Osteoblast (primary cell): ENCODE data around the gene NPFFR2. TPM values are rescaled to one million over a fixed set of nuclear protein-coding genes. Genes with fewer than 3 reads are reported as not detected.

Source experiments
- DNase-seq: peaks from one replicate; pipeline ENCODE4 v3.0.0; 2011; ENCODE audit warnings: low spot score, mixed read lengths; ENCODE audit not compliant: insufficient read length; ENCODE audit errors: missing footprints
- H2AFZ ChIP-seq: 2 replicates; pipeline ENCODE4 v1.6.0; 2011; ENCODE audit warnings: mild to moderate bottlenecking, low read length
- H3K27ac ChIP-seq: 2 replicates; pipeline ENCODE4 v1.5.1; 2011; ENCODE audit warnings: mild to moderate bottlenecking, low read depth, low read length, moderate library complexity
- H3K27me3 ChIP-seq: 2 replicates; pipeline ENCODE4 v1.6.0; 2012; ENCODE audit warnings: mild to moderate bottlenecking, control low read depth, inconsistent platforms, low read length, moderate library complexity; ENCODE audit not compliant: insufficient read depth
- H3K36me3 ChIP-seq: 2 replicates; pipeline ENCODE4 v1.5.1; 2011; ENCODE audit warnings: mild to moderate bottlenecking, low read length, control low read depth, moderate library complexity; ENCODE audit not compliant: insufficient read depth
- H3K4me1 ChIP-seq: 2 replicates; pipeline ENCODE4 v1.5.1; 2011; ENCODE audit warnings: mild to moderate bottlenecking, low read length, control low read depth, moderate library complexity; ENCODE audit not compliant: insufficient read depth
- H3K4me2 ChIP-seq: 2 replicates; pipeline ENCODE4 v1.6.0; 2011; ENCODE audit warnings: mild to moderate bottlenecking, low read length; ENCODE audit not compliant: insufficient read depth
- H3K4me3 ChIP-seq: fragments of 200-600 bp; sonication (generic); 3 replicates; pipeline ENCODE4 v1.5.1; 2012; ENCODE audit warnings: mild to moderate bottlenecking, low read length, inconsistent platforms; ENCODE audit not compliant: insufficient read depth
- H3K79me2 ChIP-seq: 2 replicates; pipeline ENCODE4 v1.6.0; 2012; ENCODE audit warnings: mild to moderate bottlenecking, low read length, control low read depth, inconsistent platforms; ENCODE audit not compliant: insufficient read depth
- H3K9me3 ChIP-seq: 2 replicates; pipeline ENCODE4 v1.5.1; 2011; ENCODE audit warnings: low read depth, low read length, control low read depth
- H4K20me1 ChIP-seq: 2 replicates; pipeline ENCODE4 v1.6.0; 2012; ENCODE audit warnings: mild to moderate bottlenecking, low read length, control low read depth; ENCODE audit not compliant: insufficient read depth
- CTCF ChIP-seq: IDR thresholded peaks from 2 replicates; pipeline ENCODE4 v1.5.1; 2011; ENCODE audit warnings: mild to moderate bottlenecking, low read depth, low read length, moderate library complexity; ENCODE audit errors: extremely low read depth
- total RNA-seq: library from RNA; depleted of rRNA; stranded (reverse); fragments of >200 nt; gene quantifications from 2 replicates; pipeline ENCODE4 v1.2.3, GENCODE V29; 2012

The NPFFR2 gene
- total RNA-seq, 1 donor, result not detected

DNA sequence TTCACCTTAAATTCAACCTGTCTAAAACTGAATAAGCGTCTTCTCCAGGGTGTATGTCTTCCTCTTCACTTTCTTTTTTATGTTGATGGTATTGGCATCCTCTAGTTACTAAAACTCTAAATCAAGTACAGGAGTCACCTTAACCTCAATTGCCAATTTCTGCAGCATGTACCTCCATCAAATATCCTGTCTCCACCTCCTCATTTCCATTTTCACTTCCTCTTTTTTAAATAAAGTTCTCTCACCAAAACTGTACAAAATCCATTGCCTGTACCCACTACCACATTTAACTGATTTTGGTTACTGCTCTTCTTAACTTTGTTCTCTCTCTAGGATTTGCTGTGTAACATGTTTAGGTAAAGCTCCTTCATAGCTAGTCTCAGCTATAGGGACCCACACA is 9.2 kb upstream of the NPFFR2 start:
- Histone ChIP-seq H3K36me3 (no peaks in the 10 kb centered on the region), H3K79me2 (no peaks in the 10 kb centered on the region), H3K9me3 (no peaks in the 10 kb centered on the region), H3K27ac (no peak overlapping the region), H3K4me2 (no peak overlapping the region), H4K20me1 (no peaks in the 10 kb centered on the region), H3K4me3 (no peak overlapping the region), H3K4me1 (no peaks in the 10 kb centered on the region), H2AFZ (no peak overlapping the region), H3K27me3 (no peaks in the 10 kb centered on the region)
- TF ChIP-seq CTCF, result no peak
- DNase-seq, result no peak

- no peak overlapping the region for H3K27ac ChIP-seq
- DNase-seq, result no peak
- H3K4me3 ChIP-seq, result no peak overlapping the region
- H3K36me3 ChIP-seq, result no peaks in the 10 kb centered on the region
- H3K27me3 ChIP-seq, result no peaks in the 10 kb centered on the region
- H3K9me3 ChIP-seq, result no peaks in the 10 kb centered on the region
- H4K20me1 ChIP-seq, result no peaks in the 10 kb centered on the region
- no peak overlapping the region for H2AFZ ChIP-seq
- no peaks in the 10 kb centered on the region for H3K4me1 ChIP-seq
- no peaks in the 10 kb centered on the region for H3K79me2 ChIP-seq
- H3K4me2 ChIP-seq, result no peak overlapping the region
- no peak for TF ChIP-seq CTCF
These were observed 23.8 kb downstream of the NPFFR2 start for GRCh38 chr4:72055566-72055965.

- Histone ChIP-seq H3K79me2 (no peaks in the 10 kb centered on the region), H3K36me3 (no peaks in the 10 kb centered on the region), H3K4me3 (no peak overlapping the region), H4K20me1 (no peaks in the 10 kb centered on the region), H3K4me1 (no peaks in the 10 kb centered on the region), H3K9me3 (no peaks in the 10 kb centered on the region), H3K4me2 (no peak overlapping the region), H3K27ac (no peak overlapping the region), H3K27me3 (no peaks in the 10 kb centered on the region), H2AFZ (no peak overlapping the region)
- DNase-seq, result no peak
- no peak for TF ChIP-seq CTCF
These were observed 31.9 kb downstream of the NPFFR2 start for GRCh38 chr4:72063726-72064125.

DNA sequence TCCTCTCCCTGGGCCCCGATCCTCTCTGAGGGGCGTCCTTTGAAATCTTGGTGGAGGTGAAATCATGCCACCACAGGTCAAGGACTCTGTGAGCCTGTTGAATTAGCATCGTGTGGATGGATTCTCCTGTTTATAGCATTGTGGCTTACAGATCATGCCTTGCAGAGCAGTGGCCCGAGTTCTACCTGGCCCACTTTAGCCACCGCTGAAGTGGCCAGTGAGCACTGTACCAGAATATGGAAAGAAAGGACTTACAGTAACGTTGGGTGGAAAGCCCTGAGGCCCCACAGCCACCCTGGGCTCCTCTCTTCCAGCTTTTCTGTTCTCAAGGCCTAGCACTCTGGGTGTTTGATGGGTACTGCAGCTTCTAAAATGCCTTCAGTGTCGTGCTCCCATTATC is 35.3 kb downstream of the NPFFR2 start:
- no peak for TF ChIP-seq CTCF
- H3K4me2 ChIP-seq, result no peak overlapping the region
- no peak overlapping the region for H3K27ac ChIP-seq
- H3K36me3 ChIP-seq, result no peaks in the 10 kb centered on the region
- H2AFZ ChIP-seq, result no peak overlapping the region
- DNase-seq, result no peak
- H3K4me1 ChIP-seq, result no peaks in the 10 kb centered on the region
- no peaks in the 10 kb centered on the region for H3K9me3 ChIP-seq
- H3K27me3 ChIP-seq, result no peaks in the 10 kb centered on the region
- no peaks in the 10 kb centered on the region for H4K20me1 ChIP-seq
- H3K4me3 ChIP-seq, result no peak overlapping the region
- H3K79me2 ChIP-seq, result no peaks in the 10 kb centered on the region
